ENCODE measurements around the gene NFKB1.

NFKB1 gene

DNA sequence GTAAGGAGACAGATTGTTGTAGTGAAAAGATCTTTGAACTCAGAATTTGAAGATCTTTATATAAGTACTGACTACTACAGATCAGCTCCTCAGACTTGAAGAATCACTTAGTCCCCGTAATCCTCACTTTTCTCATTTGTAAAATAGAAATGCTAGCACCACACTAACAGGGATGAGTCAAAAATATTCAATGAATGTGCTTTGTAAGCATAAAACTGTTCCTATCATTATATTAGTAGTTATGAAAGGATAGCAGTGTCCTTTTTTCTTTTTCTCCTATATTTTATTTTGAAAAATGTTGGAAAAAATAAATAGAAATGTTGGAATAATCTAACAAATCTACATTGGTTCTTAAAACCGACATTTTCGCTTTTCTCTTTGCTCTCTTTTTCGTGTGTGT is 25.4 kb downstream of the NFKB1 start:
- DNase-seq = no peak
- Histone ChIP-seq H3K36me3 (ENCODE audit: control insufficient read depth, insufficient read depth, low read length) (peaks cover 9% of the 10 kb centered on the region), H3K9me3 (ENCODE audit: control insufficient read depth, low read length) (no peaks in the 10 kb centered on the region), H3K27ac (ENCODE audit: insufficient read depth, low read length, poor library complexity, severe bottlenecking) (no peak overlapping the region), H3K27me3 (replicated peaks; ENCODE audit: control insufficient read depth, insufficient read depth, low read length, poor library complexity, severe bottlenecking) (no peaks in the 10 kb centered on the region), H3K4me1 (ENCODE audit: control insufficient read depth, insufficient read depth, low read length, poor library complexity, severe bottlenecking) (peaks cover 17% of the 10 kb centered on the region), H3K4me3 (ENCODE audit: insufficient read depth, low read depth, low read length, poor library complexity, severe bottlenecking) (no peak overlapping the region)

DNA sequence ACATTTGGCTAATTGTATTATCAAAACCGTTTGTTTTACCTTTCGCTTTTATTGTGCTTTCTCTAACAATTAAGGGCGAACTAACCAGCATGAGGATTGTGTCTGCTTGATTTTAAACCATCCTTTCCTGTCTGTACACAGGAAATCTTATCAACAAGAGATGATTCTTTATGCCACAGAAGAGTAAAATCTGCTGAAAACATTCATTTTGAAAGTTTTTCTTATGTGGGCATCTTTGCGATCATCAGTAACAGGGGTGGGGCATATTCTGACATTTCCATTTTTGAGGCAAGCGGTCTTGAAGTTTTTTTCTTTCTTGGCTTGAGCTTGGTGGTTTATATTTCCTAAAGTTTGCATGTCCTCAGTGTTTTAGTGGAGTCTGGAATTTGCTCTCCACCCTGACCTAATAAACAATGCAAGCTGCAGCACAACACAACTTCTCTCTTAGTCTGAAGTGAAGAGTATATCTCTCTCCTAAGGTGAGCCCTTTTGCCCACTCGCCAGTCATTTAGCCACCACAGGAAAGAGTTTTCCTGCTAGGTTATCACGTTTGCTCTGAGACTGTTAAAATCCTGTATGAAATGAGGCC is 26.6 kb downstream of the NFKB1 start:
- Histone ChIP-seq H3K36me3 (ENCODE audit: control insufficient read depth, insufficient read depth, low read length) (peaks cover 9% of the 10 kb centered on the region), H3K27me3 (replicated peaks; ENCODE audit: control insufficient read depth, insufficient read depth, low read length, poor library complexity, severe bottlenecking) (no peaks in the 10 kb centered on the region)
- DNase-seq = no peak

DNA sequence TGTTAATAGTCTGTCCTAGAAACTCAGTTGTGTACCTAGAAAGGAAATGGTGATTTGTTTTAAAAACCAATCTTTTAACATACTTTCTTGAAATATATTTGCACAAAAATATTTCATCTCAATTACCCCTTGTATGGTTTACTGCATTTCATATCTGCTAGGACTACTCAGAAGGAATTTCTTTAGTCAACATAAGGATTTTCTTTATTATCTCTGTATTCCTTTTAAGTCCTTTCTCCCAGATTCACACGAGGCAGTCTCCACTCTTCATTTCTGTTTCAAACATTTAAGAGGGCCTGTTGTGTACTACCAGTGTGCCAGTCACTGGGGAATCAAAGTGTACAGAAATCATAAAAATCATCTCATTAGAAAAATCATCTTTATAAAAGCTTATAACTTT is 28.8 kb downstream of the NFKB1 start:
- DNase-seq = no peak
- no peak overlapping the region for H3K27ac ChIP-seq (ENCODE audit: insufficient read depth, low read length, poor library complexity, severe bottlenecking)
- H3K9me3 ChIP-seq (ENCODE audit: control insufficient read depth, low read length) = no peaks in the 10 kb centered on the region
- H3K4me1 ChIP-seq (ENCODE audit: control insufficient read depth, insufficient read depth, low read length, poor library complexity, severe bottlenecking) = peaks cover 26% of the 10 kb centered on the region
- H3K36me3 ChIP-seq (ENCODE audit: control insufficient read depth, insufficient read depth, low read length) = peaks cover 9% of the 10 kb centered on the region
- no peaks in the 10 kb centered on the region for H3K27me3 ChIP-seq (replicated peaks; ENCODE audit: control insufficient read depth, insufficient read depth, low read length, poor library complexity, severe bottlenecking)
- H3K4me3 ChIP-seq (ENCODE audit: insufficient read depth, low read depth, low read length, poor library complexity, severe bottlenecking) = no peak overlapping the region

More for the DNA sequence above, 26.6 kb downstream of the NFKB1 start:
- Histone ChIP-seq H3K4me3 (ENCODE audit: insufficient read depth, low read depth, low read length, poor library complexity, severe bottlenecking) (peak overlapping the region; percentile 35), H3K27ac (ENCODE audit: insufficient read depth, low read length, poor library complexity, severe bottlenecking) (peak overlapping the region; percentile 62), H3K9me3 (ENCODE audit: control insufficient read depth, low read length) (no peaks in the 10 kb centered on the region), H3K4me1 (ENCODE audit: control insufficient read depth, insufficient read depth, low read length, poor library complexity, severe bottlenecking) (peaks cover 9% of the 10 kb centered on the region)

DNA sequence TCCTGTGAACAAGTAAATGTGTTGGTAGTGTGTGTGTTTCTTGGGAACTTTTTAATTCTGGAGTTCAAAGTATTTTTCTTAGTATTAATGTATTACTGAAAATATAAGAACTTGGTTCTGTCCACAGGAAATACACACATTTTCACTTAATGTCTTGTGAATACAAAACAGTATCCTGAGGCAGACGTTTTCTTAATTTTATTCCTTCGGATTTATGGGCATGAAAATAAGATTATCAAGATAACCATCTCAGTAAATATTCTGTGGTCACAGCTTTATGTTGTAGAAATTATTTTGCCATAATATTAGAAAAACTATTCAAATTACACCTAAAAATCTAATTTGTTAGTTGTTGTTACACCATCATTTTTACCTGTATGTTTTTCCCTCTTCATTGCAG is 29.8 kb downstream of the NFKB1 start:
- no peaks in the 10 kb centered on the region for H3K9me3 ChIP-seq (ENCODE audit: control insufficient read depth, low read length)
- peaks cover 27% of the 10 kb centered on the region for H3K4me1 ChIP-seq (ENCODE audit: control insufficient read depth, insufficient read depth, low read length, poor library complexity, severe bottlenecking)
- no peaks in the 10 kb centered on the region for H3K27me3 ChIP-seq (replicated peaks; ENCODE audit: control insufficient read depth, insufficient read depth, low read length, poor library complexity, severe bottlenecking)
- H3K36me3 ChIP-seq (ENCODE audit: control insufficient read depth, insufficient read depth, low read length) = peaks cover 9% of the 10 kb centered on the region
- DNase-seq = no peak
- no peak overlapping the region for H3K4me3 ChIP-seq (ENCODE audit: insufficient read depth, low read depth, low read length, poor library complexity, severe bottlenecking)
- H3K27ac ChIP-seq (ENCODE audit: insufficient read depth, low read length, poor library complexity, severe bottlenecking) = no peak overlapping the region

DNA sequence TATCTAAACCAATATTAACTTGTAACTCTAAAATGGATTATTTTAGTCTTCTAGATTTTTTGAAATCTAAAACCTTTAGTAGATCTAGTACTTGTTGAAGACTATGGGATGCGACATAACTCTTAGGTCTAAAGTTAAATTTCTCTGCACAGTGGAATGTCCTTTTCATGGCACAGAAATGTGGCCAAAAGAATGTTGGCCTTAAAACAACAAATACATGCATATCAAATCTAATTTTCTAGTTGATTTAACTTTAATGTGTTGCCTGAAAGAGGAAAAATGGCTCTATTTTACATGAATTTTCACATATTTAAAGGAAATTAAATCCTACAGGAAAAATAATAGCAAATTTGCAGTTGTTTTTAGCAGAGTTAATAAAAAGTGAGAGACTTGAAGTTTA is 30.3 kb downstream of the NFKB1 start:
- no peak for DNase-seq
- Histone ChIP-seq H3K27me3 (replicated peaks; ENCODE audit: control insufficient read depth, insufficient read depth, low read length, poor library complexity, severe bottlenecking) (no peaks in the 10 kb centered on the region), H3K27ac (ENCODE audit: insufficient read depth, low read length, poor library complexity, severe bottlenecking) (no peak overlapping the region), H3K36me3 (ENCODE audit: control insufficient read depth, insufficient read depth, low read length) (peaks cover 9% of the 10 kb centered on the region), H3K4me1 (ENCODE audit: control insufficient read depth, insufficient read depth, low read length, poor library complexity, severe bottlenecking) (peaks cover 32% of the 10 kb centered on the region), H3K9me3 (ENCODE audit: control insufficient read depth, low read length) (no peaks in the 10 kb centered on the region), H3K4me3 (ENCODE audit: insufficient read depth, low read depth, low read length, poor library complexity, severe bottlenecking) (no peak overlapping the region)

DNA sequence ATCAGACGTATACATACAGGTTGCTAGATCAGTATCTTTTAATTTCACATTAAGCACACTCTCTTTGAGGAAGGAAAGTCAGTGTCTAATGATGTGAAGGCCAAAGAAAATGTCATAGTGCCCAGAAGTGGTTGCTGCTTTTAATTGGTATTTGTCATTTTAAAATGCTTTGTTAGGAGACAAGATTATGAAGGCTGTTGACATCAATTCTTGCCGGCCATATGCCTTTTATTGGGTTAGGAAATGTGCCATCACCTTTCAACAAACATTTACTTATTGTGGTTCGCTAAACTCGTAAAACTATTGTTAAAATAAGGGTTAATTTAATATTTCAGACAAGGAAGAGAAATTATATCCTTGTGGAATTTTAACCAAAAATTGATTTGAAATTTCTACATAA is 32.2 kb downstream of the NFKB1 start:
- peaks cover 13% of the 10 kb centered on the region for H3K36me3 ChIP-seq (ENCODE audit: control insufficient read depth, insufficient read depth, low read length)
- H3K27me3 ChIP-seq (replicated peaks; ENCODE audit: control insufficient read depth, insufficient read depth, low read length, poor library complexity, severe bottlenecking) = no peaks in the 10 kb centered on the region
- H3K4me1 ChIP-seq (ENCODE audit: control insufficient read depth, insufficient read depth, low read length, poor library complexity, severe bottlenecking) = peaks cover 28% of the 10 kb centered on the region
- no peak overlapping the region for H3K27ac ChIP-seq (ENCODE audit: insufficient read depth, low read length, poor library complexity, severe bottlenecking)
- no peaks in the 10 kb centered on the region for H3K9me3 ChIP-seq (ENCODE audit: control insufficient read depth, low read length)
- DNase-seq = no peak
- no peak overlapping the region for H3K4me3 ChIP-seq (ENCODE audit: insufficient read depth, low read depth, low read length, poor library complexity, severe bottlenecking)

DNA sequence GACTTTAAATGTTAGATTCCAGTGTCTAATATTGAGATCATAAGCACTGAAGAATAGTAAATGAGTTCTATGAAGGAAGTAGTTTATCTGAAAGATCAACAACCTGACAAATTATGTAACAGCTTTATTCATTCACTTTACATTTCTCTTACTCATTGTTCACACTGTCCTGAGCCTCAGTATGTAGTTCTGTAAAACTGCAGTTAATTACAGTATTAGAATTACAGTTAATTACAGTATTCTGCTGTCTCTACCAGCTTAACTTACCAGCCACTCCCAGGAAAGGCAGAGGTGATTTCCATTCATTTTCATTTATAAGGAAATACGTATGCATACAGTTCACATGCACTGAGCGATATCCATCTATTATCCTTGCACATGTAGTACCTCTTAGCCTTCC is 32.7 kb downstream of the NFKB1 start:
- Histone ChIP-seq H3K4me3 (ENCODE audit: insufficient read depth, low read depth, low read length, poor library complexity, severe bottlenecking) (no peak overlapping the region), H3K36me3 (ENCODE audit: control insufficient read depth, insufficient read depth, low read length) (peaks cover 13% of the 10 kb centered on the region), H3K27ac (ENCODE audit: insufficient read depth, low read length, poor library complexity, severe bottlenecking) (no peak overlapping the region), H3K27me3 (replicated peaks; ENCODE audit: control insufficient read depth, insufficient read depth, low read length, poor library complexity, severe bottlenecking) (no peaks in the 10 kb centered on the region), H3K9me3 (ENCODE audit: control insufficient read depth, low read length) (no peaks in the 10 kb centered on the region), H3K4me1 (ENCODE audit: control insufficient read depth, insufficient read depth, low read length, poor library complexity, severe bottlenecking) (peaks cover 26% of the 10 kb centered on the region)
- no peak for DNase-seq

DNA sequence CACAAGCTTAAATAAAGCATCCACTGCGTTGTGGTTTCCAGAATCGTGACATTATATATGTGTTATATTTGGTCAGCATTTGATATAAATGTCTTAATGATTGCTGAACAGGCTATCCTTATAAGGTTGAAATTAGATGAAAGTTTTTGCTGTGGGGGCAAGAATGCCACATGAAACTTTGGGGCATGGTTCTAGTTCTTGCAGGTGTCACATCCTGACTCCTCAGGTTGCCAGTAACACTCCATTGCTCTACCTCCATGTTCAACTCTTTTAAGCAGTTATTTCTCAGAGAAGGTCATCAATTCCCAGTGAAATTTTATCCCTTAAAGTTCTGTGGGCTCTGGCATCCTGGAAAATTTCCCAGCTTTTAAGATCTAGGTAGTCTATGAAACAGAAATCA is 33.7 kb downstream of the NFKB1 start:
- H3K4me1 ChIP-seq (ENCODE audit: control insufficient read depth, insufficient read depth, low read length, poor library complexity, severe bottlenecking) = peaks cover 23% of the 10 kb centered on the region
- no peaks in the 10 kb centered on the region for H3K9me3 ChIP-seq (ENCODE audit: control insufficient read depth, low read length)
- no peak overlapping the region for H3K27ac ChIP-seq (ENCODE audit: insufficient read depth, low read length, poor library complexity, severe bottlenecking)
- H3K27me3 ChIP-seq (replicated peaks; ENCODE audit: control insufficient read depth, insufficient read depth, low read length, poor library complexity, severe bottlenecking) = no peaks in the 10 kb centered on the region
- no peak for DNase-seq
- H3K4me3 ChIP-seq (ENCODE audit: insufficient read depth, low read depth, low read length, poor library complexity, severe bottlenecking) = no peak overlapping the region
- H3K36me3 ChIP-seq (ENCODE audit: control insufficient read depth, insufficient read depth, low read length) = peaks cover 12% of the 10 kb centered on the region

DNA sequence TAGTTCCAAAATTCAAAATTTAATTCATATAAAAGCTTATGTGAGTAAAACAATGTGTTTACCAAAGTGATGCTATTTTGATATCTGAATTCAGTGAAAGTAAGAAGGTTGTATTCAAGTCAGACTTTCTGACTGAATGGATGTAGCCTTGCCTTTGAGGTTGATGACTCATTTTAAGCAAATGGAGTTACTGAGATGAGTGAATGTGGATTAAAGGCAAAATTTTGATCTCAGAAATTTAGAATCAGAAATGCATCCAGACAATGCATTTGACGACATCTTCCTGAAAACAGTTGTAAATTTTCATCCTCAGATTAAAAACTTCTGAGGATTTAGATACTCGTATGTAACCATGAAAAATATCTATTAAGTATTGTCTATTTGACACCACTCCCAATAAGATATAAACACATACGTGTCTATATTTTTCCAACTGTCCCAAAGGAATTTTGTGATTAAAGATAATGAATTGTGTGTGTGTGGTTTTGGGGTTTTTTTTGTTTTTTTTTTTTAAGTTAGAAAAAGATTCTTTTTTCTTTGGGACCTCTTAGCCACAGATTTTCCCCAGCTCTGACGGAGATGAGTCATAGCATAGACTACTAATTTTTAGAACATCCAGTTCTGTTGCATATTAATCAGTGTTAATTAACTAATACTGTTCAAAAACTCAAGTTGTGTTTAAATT is 34.4 kb downstream of the NFKB1 start:
- Histone ChIP-seq H3K27me3 (replicated peaks; ENCODE audit: control insufficient read depth, insufficient read depth, low read length, poor library complexity, severe bottlenecking) (no peaks in the 10 kb centered on the region), H3K4me1 (ENCODE audit: control insufficient read depth, insufficient read depth, low read length, poor library complexity, severe bottlenecking) (peaks cover 23% of the 10 kb centered on the region), H3K9me3 (ENCODE audit: control insufficient read depth, low read length) (no peaks in the 10 kb centered on the region), H3K4me3 (ENCODE audit: insufficient read depth, low read depth, low read length, poor library complexity, severe bottlenecking) (no peak overlapping the region), H3K27ac (ENCODE audit: insufficient read depth, low read length, poor library complexity, severe bottlenecking) (no peak overlapping the region), H3K36me3 (ENCODE audit: control insufficient read depth, insufficient read depth, low read length) (peaks cover 5% of the 10 kb centered on the region)
- no peak for DNase-seq

DNA sequence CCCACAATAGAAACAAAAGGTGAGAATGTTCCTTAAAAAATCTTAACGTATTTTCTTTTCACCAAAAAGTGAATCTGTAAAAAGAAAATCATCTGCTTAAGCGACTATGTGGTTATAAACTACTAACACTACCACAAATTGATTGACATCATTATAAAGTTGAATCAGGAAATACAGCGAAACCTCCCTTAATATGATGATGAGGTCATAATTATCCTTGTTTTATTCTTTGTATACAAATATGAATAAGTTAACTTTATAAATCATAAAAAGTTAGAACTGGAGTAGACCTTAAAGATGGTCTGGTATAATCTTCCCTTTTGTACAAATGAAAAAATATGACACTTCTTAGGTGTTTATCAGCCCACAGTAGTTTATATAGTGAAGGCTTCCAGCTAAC is 35.6 kb downstream of the NFKB1 start:
- no peaks in the 10 kb centered on the region for H3K9me3 ChIP-seq (ENCODE audit: control insufficient read depth, low read length)
- H3K27ac ChIP-seq (ENCODE audit: insufficient read depth, low read length, poor library complexity, severe bottlenecking) = no peak overlapping the region
- H3K36me3 ChIP-seq (ENCODE audit: control insufficient read depth, insufficient read depth, low read length) = peaks cover 4% of the 10 kb centered on the region
- no peak for DNase-seq
- no peaks in the 10 kb centered on the region for H3K27me3 ChIP-seq (replicated peaks; ENCODE audit: control insufficient read depth, insufficient read depth, low read length, poor library complexity, severe bottlenecking)
- peaks cover 23% of the 10 kb centered on the region for H3K4me1 ChIP-seq (ENCODE audit: control insufficient read depth, insufficient read depth, low read length, poor library complexity, severe bottlenecking)
- H3K4me3 ChIP-seq (ENCODE audit: insufficient read depth, low read depth, low read length, poor library complexity, severe bottlenecking) = no peak overlapping the region
